Astrocyte of the cerebellum (primary cell): ENCODE results near the gene PPP3CA.
A peak's percentile ranks its signal among the peaks of the same experiment; 100 is the strongest.

Experiments used
- DNase-seq: peaks from one replicate; pipeline ENCODE4 v3.0.0-alpha.2; 2011; ENCODE audit warnings: low read depth
- H3K4me3 ChIP-seq: 2 replicates; pipeline ENCODE4 v1.5.1; 2011; ENCODE audit warnings: mild to moderate bottlenecking, low read depth, low read length, moderate library complexity
- in situ Hi-C: cut with HindIII; loops from 2 replicates; pipeline ENCODE4 v1.10.0; 2017; ENCODE audit warnings: low sequenced_read_pairs
- TF ChIP-seq, protein P1 (sequence below): IDR thresholded peaks from 2 replicates; pipeline ENCODE4 v1.5.1; 2012; ENCODE audit warnings: low read length, low read depth, moderate library complexity, mild to moderate bottlenecking; ENCODE audit errors: missing control alignments

The PPP3CA gene

GRCh38 chr4:101192244-101192643 is 155.1 kb downstream of the PPP3CA start:
- H3K4me3 ChIP-seq: no peak overlapping the region
- TF ChIP-seq, protein P1, sequence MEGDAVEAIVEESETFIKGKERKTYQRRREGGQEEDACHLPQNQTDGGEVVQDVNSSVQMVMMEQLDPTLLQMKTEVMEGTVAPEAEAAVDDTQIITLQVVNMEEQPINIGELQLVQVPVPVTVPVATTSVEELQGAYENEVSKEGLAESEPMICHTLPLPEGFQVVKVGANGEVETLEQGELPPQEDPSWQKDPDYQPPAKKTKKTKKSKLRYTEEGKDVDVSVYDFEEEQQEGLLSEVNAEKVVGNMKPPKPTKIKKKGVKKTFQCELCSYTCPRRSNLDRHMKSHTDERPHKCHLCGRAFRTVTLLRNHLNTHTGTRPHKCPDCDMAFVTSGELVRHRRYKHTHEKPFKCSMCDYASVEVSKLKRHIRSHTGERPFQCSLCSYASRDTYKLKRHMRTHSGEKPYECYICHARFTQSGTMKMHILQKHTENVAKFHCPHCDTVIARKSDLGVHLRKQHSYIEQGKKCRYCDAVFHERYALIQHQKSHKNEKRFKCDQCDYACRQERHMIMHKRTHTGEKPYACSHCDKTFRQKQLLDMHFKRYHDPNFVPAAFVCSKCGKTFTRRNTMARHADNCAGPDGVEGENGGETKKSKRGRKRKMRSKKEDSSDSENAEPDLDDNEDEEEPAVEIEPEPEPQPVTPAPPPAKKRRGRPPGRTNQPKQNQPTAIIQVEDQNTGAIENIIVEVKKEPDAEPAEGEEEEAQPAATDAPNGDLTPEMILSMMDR: no peak
- in situ Hi-C loops: no loop called here
- DNase-seq: no peak

DNA sequence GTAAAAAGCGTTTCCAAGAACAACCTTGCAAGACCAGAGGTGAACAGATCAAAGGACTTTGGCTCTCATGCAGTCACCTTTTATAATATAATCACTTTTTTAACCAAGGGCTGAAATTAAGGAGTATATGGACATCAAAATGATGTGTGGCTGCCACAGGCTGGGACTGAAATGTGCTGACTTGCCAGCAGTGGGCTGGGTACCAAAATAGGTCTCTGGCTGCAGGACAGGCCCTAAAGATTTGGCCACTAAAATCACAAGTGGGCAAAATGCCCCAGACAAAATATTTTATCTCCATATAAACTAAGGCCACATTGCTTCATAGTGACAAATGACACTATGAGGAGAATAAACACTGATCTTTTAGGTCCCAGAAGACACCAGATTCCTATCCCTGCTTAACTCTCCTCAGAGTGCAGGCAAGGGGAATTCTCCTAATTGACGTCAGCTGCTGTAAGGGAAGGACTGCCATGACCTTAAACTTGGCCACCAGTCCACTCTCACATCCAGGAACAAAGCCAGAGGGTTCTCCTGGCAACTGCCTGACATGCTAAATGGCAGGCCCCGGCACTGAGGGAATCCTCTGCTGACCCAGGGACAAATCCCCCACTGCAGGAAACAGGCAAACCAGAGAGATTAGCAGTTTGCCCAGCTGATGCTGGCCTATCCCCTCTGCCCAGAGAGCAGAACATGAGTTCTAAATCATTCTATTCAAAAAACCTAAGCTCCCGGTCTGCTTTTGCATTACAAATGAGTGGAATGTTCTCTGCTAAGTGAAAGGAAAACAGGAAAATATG is 155.8 kb downstream of the PPP3CA start:
- DNase-seq: peak; percentile 87
- TF ChIP-seq, protein P1: no peak
- H3K4me3 ChIP-seq: no peak overlapping the region
- in situ Hi-C loops: no loop called here

DNA sequence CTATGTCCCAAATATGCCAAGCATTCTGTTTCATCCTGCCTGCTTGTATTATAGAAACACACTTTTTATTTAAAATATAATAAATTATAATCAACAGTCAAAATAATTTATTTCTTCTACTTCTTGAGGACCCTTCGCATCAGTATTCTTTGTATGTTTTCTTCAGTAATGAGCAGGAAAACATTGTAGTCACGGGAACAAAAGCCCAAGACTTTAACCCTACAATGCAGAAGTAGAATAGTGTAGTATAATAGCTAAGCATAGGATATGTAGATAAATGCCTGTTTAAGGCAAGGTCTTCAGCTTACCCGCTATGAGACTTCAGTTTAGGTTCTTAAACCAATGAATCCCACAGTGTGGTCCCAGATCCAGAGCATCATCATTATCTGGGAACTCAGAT is 156.6 kb downstream of the PPP3CA start:
- TF ChIP-seq, protein P1: no peak
- no peak overlapping the region for H3K4me3 ChIP-seq
- no peak for DNase-seq
- in situ Hi-C loops: no loop called here

GRCh38 chr4:101188906-101189305 is 158.4 kb downstream of the PPP3CA start:
- TF ChIP-seq, protein P1: no peak
- in situ Hi-C loops: no loop called here
- no peak for DNase-seq
- no peak overlapping the region for H3K4me3 ChIP-seq

- no peak for DNase-seq
- TF ChIP-seq, protein P1: no peak
Measured at GRCh38 chr4:101187841-101188240, 159.5 kb downstream of the PPP3CA start.

DNA sequence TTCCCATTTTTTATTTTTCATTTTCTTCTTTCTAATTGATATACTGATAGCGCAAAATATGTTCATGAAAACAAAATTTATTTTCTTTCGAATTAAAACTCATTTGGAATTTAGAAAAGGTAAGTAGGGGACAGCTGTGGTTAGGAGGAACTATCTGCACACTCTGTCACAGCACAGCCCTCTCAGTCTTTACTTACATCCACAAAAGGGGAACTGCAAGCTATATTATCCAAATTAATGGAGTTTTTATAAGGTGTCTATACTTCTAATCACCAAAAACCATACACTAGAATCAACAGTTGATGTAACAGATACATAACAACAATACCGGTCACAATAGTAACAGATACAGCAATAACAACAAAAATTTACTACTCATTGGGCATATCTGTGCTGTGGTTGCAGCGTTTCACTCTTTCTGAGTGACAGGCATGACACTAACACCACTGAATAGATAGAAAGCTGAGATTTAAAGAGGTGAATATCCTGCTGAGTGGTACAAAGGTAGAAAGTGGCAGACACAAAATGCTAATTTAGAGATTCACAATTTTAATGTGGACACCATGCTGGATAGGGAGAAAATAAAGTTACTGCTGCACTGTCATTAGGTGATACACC is 160.7 kb downstream of the PPP3CA start:
- no peak overlapping the region for H3K4me3 ChIP-seq

More at GRCh38 chr4:101187841-101188240, 159.5 kb downstream of the PPP3CA start:
- in situ Hi-C loops: no loop called here
- no peak overlapping the region for H3K4me3 ChIP-seq

More for the DNA sequence above, 160.7 kb downstream of the PPP3CA start:
- no peak for DNase-seq
- in situ Hi-C loops: no loop called here
- TF ChIP-seq, protein P1: no peak
